NCI-H146 (cell line): ENCODE results near the gene KDM4D.
"Not testable (repeated sequence)": the region's sequence is repeated elsewhere in the genome, so short reads cannot be mapped to it uniquely, and the experiment has no call there.

ENCODE experiments used
- DNase-seq: peaks from one replicate; lab custom pipeline; 2025; lab: John Stamatoyannopoulos, UW

The KDM4D gene

GRCh38 chr11:94958121-94958696, 15.3 kb upstream of the KDM4D start:
- DNase-seq, result no peak

DNA sequence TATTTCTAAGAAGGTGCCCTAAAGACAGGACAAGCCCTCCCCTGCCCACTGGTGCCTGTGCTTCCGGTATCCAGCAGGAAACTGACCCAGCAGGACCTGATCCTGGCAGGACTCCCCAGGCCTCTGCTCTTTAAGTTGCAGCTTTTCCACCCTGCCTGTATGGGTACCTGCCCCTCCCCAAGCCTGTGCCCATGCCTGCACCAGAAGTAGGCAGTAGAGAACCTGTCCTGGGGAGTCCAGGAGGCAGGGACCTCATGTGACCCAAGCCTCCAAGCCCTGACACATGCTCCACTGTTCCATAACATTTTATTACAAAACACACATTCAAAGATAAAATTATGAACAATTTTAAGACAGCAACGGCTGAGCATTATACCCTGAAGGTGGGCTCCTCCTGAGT, 14.3 kb upstream of the KDM4D start:
- DNase-seq, result no peak

DNA sequence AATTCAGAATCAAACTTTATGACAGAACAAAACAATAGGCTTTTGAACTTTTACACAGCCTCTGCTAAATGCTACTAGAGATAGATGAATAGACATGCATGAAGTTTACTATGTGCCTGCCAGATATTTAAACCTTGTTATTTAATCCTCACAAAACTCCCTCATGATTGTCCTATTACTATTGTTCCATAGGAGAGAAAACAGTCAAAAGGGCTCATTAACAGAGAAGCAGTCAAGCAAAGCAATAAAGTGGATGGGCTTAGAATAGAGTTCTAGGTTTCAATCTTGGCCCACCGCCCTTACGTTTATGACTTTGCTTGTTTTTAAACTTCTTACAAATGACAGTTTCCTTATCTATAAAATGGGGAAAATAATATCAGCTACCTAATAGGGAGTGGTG, 13.0 kb upstream of the KDM4D start:
- no peak for DNase-seq

DNA sequence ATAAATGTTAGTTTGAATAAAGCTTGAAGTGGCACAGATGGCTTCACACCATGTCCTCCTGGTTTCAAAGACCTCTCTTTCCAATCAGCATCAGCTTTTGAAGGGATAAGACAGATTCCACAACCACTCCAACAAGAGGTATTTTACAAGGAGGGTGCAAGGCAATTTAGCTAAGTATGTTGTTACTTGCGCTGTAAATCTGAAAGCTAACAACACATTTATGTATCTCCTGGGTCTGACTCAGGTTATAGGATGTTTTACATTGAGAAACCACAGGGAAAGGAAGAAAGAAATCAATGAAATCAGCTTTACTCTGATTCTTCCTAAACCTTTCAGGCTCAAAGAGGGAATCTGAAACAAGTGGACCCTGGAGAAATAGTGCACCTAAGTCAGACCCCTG, 12.3 kb upstream of the KDM4D start:
- no peak for DNase-seq

GRCh38 chr11:94964934-94965333, 8.6 kb upstream of the KDM4D start:
- DNase-seq, result no peak

- DNase-seq, result no peak
Observed at GRCh38 chr11:94968334-94968958, 5.1 kb upstream of the KDM4D start.

DNA sequence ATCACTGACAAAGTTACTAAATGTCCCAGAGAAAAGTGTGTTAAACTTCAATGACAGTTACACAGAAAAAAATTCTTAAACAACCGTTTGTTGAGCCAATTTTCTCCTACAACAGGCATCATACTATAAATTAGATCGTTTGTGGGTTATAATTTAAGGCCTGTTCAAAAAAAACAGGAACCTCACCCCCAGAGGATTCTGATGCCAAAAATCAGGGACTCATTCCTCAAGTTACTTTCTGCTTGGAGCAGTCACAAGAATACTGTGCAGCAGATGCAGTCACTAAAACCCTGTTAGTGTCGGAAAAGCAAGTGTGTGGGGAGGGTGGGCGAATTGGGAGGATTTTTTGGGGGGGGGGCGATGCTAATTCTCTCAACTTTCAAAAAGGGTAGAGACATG, 810 bp upstream of the KDM4D start:
- DNase-seq, result no peak

- no peak for DNase-seq
Observed at GRCh38 chr11:94974178-94974577, 669 bp downstream of the KDM4D start.

DNA sequence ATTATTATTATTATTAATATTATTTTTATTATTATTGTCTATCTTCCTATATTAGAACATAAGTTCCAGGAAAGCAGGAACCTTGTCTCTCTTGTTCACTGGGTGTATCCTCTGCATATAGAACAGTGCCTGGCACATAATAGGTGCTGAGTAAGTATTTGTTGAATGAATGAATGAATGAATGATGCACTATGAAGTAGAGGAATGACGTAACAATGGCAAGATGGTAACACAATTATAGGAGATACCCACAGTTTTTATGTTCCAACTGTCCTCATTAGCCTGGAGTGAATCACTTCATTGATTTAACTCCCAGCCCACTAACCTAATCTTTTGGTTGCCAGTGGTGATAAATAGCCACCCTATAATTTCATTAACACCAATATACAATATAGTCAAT, 2.1 kb downstream of the KDM4D start:
- DNase-seq, result no peak

DNA sequence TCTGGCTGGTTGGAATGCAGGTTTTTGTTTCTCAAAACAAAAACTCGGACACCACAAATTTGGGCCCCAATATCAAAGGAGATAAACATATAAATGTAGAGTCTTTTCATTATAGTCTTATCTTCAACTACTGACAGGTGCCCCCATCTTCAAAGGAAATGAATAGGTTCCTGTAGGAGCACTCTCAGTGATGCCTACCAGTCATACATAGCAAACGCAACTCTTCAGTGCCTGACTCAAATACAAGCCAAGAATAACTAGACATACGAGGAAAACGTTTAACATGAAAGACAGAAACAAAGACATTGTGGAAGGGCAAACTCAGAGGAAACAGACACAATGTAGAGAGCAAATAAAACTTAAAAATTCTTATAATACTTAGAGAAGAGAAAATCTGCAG, 13.9 kb downstream of the KDM4D start:
- DNase-seq, result no peak

DNA sequence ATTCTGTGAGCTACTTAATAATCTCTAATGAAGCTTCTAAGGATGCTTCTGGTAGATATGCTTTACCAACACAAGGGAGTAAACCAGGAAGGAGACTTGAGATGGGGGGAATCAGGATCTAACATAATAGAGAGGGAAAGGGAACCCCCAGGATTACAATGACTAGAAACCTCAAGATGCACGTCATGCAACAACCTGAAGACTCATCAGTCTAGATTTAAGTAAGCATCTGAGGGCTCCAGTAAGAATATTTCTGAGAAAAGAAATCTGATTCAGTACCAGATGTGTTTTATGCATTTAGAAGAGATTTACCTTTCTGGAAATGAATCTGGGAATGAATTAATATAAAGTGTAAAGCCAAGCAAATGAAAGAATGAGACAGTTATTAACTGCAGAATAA, 15.2 kb downstream of the KDM4D start:
- no peak for DNase-seq

GRCh38 chr11:94993400-94993943, 20.0 kb downstream of the KDM4D start:
- no peak for DNase-seq

DNA sequence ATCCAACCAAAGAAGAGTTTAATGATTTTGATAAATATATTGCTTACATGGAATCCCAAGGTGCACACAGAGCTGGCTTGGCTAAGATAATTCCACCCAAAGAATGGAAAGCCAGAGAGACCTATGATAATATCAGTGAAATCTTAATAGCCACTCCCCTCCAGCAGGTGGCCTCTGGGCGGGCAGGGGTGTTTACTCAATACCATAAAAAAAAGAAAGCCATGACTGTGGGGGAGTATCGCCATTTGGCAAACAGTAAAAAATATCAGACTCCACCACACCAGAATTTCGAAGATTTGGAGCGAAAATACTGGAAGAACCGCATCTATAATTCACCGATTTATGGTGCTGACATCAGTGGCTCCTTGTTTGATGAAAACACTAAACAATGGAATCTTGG, 23.9 kb downstream of the KDM4D start:
- no peak for DNase-seq

DNA sequence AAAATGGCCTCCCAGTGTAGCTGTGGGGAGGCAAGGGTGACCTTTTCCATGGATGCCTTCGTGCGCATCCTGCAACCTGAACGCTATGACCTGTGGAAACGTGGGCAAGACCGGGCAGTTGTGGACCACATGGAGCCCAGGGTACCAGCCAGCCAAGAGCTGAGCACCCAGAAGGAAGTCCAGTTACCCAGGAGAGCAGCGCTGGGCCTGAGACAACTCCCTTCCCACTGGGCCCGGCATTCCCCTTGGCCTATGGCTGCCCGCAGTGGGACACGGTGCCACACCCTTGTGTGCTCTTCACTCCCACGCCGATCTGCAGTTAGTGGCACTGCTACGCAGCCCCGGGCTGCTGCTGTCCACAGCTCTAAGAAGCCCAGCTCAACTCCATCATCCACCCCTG, 24.8 kb downstream of the KDM4D start:
- DNase-seq, result no peak

DNA sequence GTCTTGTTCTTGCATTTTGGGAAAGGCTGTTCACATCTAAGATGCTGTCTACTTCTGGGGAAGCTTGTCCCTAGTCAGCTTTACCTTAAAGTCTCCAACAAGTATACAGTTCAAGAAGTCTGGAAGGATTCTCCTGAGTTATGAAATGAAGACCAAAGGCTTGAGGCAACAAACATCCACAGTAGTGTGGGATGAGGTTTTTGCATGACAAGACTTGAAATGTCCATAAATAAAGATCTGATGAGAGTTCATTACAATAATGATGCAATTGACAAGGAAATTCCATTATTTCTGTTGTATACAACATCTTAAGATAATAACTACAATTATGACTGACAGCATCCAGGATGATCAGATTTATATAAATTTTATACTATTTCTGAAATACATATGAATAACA, 30.2 kb downstream of the KDM4D start:
- DNase-seq, result no peak

GRCh38 chr11:95005642-95006041, 32.1 kb downstream of the KDM4D start:
- DNase-seq, result no peak

DNA sequence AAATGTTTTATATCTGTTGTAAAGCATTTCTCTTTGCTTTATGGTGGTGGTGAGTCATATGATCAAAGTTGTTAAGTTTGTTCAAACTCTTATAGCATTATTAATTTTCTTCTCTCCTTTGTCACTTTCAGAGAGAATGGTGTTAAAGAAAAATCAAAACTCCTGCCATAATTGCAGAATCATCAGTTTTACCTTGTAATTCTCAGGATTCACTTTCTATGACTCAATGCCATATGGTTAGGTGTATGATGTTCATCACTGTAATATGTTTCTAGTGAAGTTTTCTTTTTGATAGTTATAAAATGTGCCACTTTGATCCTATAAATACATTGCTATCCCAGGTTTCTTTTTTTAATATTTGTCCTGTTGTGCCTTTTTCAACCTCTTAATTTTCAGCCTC, 37.9 kb downstream of the KDM4D start:
- DNase-seq, result no peak

GRCh38 chr11:95014184-95014821, 40.8 kb downstream of the KDM4D start:
- DNase-seq, result no peak

DNA sequence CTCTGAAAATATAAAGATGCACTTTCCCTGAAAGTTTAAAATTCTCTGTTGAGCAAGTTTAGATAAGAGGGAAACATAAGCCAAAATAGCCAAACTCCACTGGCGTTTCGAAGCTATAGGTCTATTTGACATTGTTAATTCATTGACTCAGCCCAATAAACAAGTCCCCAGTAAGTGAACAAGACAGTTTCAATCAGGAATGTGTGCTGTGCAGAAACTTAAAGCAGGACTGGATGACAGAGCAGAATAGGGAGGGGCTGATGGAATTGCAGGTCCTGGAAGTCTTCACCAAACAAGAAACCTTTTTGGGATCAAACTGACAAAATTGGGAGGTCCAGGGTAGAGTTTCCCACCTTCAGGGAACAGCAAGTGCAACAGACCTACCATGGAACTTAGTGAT, 42.6 kb downstream of the KDM4D start:
- no peak for DNase-seq

DNA sequence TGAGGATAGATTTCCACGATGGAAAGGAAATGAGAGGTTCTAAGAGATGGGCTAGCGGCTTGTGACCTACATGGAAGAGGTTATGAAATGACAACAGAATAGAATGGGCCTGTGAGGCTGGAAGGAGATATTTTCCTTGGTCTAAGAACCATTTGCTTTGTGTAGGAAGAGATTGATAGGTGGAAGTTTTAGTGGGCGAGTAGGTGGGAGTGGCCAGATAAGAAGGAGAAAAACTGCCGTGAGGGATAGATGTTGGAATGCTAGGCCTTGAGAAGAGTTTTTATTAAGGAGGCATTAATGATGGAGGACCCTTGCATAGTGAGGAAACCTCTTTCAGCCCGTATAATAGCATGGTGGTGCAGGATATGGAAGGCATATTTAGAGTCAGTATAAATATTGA, 48.0 kb downstream of the KDM4D start:
- DNase-seq, result not testable (repeated sequence)

DNA sequence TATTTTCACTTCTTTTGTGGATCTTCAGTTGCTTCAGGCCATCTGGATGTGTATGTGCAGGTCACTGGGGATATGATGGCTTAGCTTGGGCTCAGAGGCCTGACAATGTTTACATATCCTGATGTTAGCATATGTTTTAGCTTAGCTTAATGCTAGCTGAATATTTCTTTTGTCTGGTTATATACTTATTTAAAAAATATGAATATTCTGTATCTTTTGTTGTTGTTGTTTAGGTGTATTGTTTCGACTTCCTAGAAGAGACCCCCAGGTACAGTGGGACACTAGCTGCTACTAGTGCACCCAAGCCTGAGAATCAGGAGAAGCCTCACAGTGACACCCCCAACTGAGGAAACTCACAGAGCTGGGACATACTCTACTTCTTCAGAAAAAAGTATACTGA, 51.4 kb downstream of the KDM4D start, which contains the start of gene KDM4E:
Gene KDM4E (plus strand): TSS at position 301 of the 400 bp plus-strand sequence. CDS start 300 bp downstream, outside the sequence.
- DNase-seq, result no peak

DNA sequence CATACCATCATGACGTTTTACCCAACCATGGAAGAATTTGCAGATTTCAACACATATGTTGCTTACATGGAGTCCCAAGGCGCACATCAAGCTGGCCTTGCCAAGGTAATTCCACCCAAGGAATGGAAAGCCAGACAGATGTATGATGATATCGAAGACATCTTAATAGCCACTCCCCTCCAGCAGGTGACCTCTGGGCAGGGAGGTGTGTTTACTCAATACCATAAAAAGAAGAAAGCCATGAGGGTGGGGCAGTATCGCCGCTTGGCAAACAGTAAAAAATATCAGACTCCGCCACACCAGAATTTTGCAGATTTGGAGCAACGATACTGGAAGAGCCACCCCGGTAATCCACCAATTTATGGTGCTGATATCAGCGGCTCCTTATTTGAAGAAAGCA, 52.1 kb downstream of the KDM4D start:
- not testable (repeated sequence) for DNase-seq

DNA sequence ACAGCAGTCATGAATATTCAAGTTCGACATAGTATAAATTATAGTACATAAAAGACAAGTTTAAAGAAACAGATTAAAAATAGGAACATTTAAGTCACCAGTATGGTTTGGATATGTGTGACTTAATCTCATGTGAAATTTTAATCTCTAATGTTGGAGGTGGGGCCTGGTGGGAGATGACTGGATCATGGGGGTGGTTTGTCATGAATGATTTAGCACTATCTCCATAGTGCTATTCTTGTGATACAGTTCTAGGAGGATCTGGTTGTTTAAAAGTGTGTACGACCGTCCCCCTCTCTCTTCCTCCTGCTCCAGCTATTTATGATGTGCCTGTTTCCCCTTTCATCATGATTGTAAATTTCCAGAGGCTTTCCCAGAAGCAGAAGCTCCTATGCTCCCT, 54.8 kb downstream of the KDM4D start:
- DNase-seq, result no peak
